K562 (cell line): Measurements from ENCODE around the gene DNAJC25. TPM values are rescaled to one million over a fixed set of nuclear protein-coding genes. Genes with fewer than 3 reads are reported as not detected.

Experiments
- ARID4B ChIP-seq: sonication (generic); formaldehyde crosslinking; IDR thresholded peaks from 2 replicates; pipeline ENCODE4 v1.8.0; 2022; ENCODE audit warnings: mild to moderate bottlenecking, missing genetic modification reagents
- CBX2 ChIP-seq: fragments of 200-600 bp; sonication (generic); IDR thresholded peaks from one replicate; pipeline ENCODE4 v1.6.1; 2012; ENCODE audit warnings: mild to moderate bottlenecking, low read length, inconsistent platforms; ENCODE audit not compliant: insufficient read depth, poor library complexity, severe bottlenecking
- CEBPB ChIP-seq: fragments of 450-650 bp; IDR thresholded peaks from 2 replicates; pipeline ENCODE4 v1.6.1; 2016; ENCODE audit warnings: missing genetic modification characterization, missing compliant biosample characterization
- FOXM1 ChIP-seq, 2 experiments: fragments of 450-650 bp in 1 of 2; sonication (generic) in 1 of 2; formaldehyde crosslinking in 1 of 2; IDR thresholded peaks; 2 replicates each; pipeline versions ENCODE4 v1.6.1 to v1.9.0; 2017 to 2022; ENCODE audit warnings: low read depth in 2 of 2, mild to moderate bottlenecking in 2 of 2, missing genetic modification reagents in 1 of 2, moderate library complexity in 1 of 2
- LARP7 ChIP-seq: fragments of 450-650 bp; IDR thresholded peaks from 2 replicates; pipeline ENCODE4 v1.6.1; 2016
- POU5F1 ChIP-seq: fragments of 150-350 bp; IDR thresholded peaks from 2 replicates; pipeline ENCODE4 v1.6.1; 2014; ENCODE audit warnings: borderline replicate concordance, low read length, low read depth, mild to moderate bottlenecking; ENCODE audit not compliant: partially characterized antibody
- PURB ChIP-seq: sonication (generic); formaldehyde crosslinking; IDR thresholded peaks from 2 replicates; pipeline ENCODE4 v1.9.0; 2021; ENCODE audit warnings: low read depth, mild to moderate bottlenecking, missing genetic modification reagents
- RBM15 ChIP-seq: fragments of 200-400 bp; formaldehyde crosslinking; IDR thresholded peaks from 2 replicates; pipeline ENCODE4 v1.6.1; 2018; ENCODE audit warnings: mild to moderate bottlenecking, low read length, moderate library complexity; ENCODE audit not compliant: insufficient read depth
- RHOXF2B ChIP-seq: fragments of 250-450 bp; sonication (Bioruptor Pico); conservative IDR thresholded peaks from 2 replicates; pipeline ENCODE4 v1.5.1; 2021
- SMAD4 ChIP-seq: fragments of 250-450 bp; sonication (Bioruptor Pico); conservative IDR thresholded peaks from 2 replicates; pipeline ENCODE4 v1.8.0; 2021; ENCODE audit warnings: inconsistent platforms, mild to moderate bottlenecking, moderate library complexity
- SNAPC5 ChIP-seq: fragments of 250-450 bp; sonication (Bioruptor Pico); IDR thresholded peaks from 2 replicates; pipeline ENCODE4 v1.8.0; 2021; ENCODE audit warnings: moderate library complexity, mild to moderate bottlenecking, inconsistent platforms
- TRIM28 ChIP-seq: fragments of 450-650 bp; IDR thresholded peaks from 2 replicates; pipeline ENCODE4 v1.6.1; 2017
- XRCC4 ChIP-seq: IDR thresholded peaks from one replicate; pipeline ENCODE4 v1.6.1; 2011; ENCODE audit not compliant: insufficient read depth, insufficient read length; ENCODE audit errors: extremely low read depth
- ZNF165 ChIP-seq: fragments of 250-450 bp; sonication (Bioruptor Pico); IDR thresholded peaks from 2 replicates; pipeline ENCODE4 v1.4.0; 2020; ENCODE audit warnings: borderline replicate concordance
- ZNF253 ChIP-seq: fragments of 250-450 bp; sonication (Bioruptor Pico); conservative IDR thresholded peaks from 2 replicates; pipeline ENCODE4 v1.6.1; 2021; ENCODE audit warnings: mild to moderate bottlenecking
- ZNF347 ChIP-seq: fragments of 450-650 bp; formaldehyde crosslinking; IDR thresholded peaks from 2 replicates; pipeline ENCODE4 v1.4.0; 2020; ENCODE audit warnings: low read depth, mild to moderate bottlenecking, moderate library complexity
- ZNF398 ChIP-seq: fragments of 250-450 bp; sonication (Bioruptor Pico); IDR thresholded peaks from 2 replicates; pipeline ENCODE4 v1.8.0; 2021; ENCODE audit warnings: moderate library complexity, mild to moderate bottlenecking, inconsistent platforms
- ZNF707 ChIP-seq: fragments of 250-450 bp; sonication (Bioruptor Pico); conservative IDR thresholded peaks from 2 replicates; pipeline ENCODE4 v1.8.0; 2022; ENCODE audit warnings: inconsistent platforms, mild to moderate bottlenecking, moderate library complexity
- ZNF766 ChIP-seq: fragments of 200-800 bp; sonication (Bioruptor generic); conservative IDR thresholded peaks from 2 replicates; pipeline ENCODE4 v1.6.1; 2016; ENCODE audit warnings: missing genetic modification characterization, missing compliant biosample characterization
- polyA plus RNA-seq, 8 experiments: library from polyadenylated mRNA; depleted of rRNA in 4 of 8; stranded (reverse) in 5 of 8; unstranded in 3 of 8; fragments of >200 nt; fragmentation: Nextera tagmentation in 2 of 8; fragmentation: Illumina TruSeq in 1 of 8; extraction: Ambion mirVana in 2 of 8; extraction: Trizol in 1 of 8; gene quantifications; 2 replicates each; pipeline versions ENCODE4 v1.2.1 to v1.2.3, GENCODE V29; 2011 to 2014; ENCODE audit warnings: inconsistent platforms in 1 of 8, missing spikeins in 1 of 8
- total RNA-seq, 7 experiments: library from RNA; depleted of rRNA in 6 of 7; stranded (reverse); fragments of >200 nt in 6 of 7; fragmentation: Illumina TruSeq in 2 of 7; extraction: Trizol in 2 of 7; gene quantifications; 2 replicates each; pipeline versions ENCODE4 v1.2.1 to v1.2.3, GENCODE V29; 2011 to 2021; ENCODE audit warnings: low replicate concordance in 1 of 7
- TF ChIP-seq, protein P1 (sequence below): sonication (generic); formaldehyde crosslinking; IDR thresholded peaks from 2 replicates; pipeline ENCODE4 v1.5.0; 2020; ENCODE audit warnings: missing genetic modification reagents
- TF ChIP-seq, protein P2 (sequence below): fragments of 250-450 bp; sonication (Bioruptor Pico); IDR thresholded peaks from 2 replicates; pipeline ENCODE4 v1.5.0; 2022; ENCODE audit warnings: mild to moderate bottlenecking

Gene DNAJC25
- total and polyA plus RNA-seq, 9 of the 15 experiments (the other 6 are each of a cell fraction or from before 2014, with no cell fraction given): 3.7 to 11.2 (median 7.1) TPM

GRCh38 chr9:111630964-111631213 is 245 bp upstream of the DNAJC25 start (continued):
- TF ChIP-seq, protein P1, sequence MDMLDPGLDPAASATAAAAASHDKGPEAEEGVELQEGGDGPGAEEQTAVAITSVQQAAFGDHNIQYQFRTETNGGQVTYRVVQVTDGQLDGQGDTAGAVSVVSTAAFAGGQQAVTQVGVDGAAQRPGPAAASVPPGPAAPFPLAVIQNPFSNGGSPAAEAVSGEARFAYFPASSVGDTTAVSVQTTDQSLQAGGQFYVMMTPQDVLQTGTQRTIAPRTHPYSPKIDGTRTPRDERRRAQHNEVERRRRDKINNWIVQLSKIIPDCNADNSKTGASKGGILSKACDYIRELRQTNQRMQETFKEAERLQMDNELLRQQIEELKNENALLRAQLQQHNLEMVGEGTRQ (CRISPR knock-in tag): no peak
- no peak for TF ChIP-seq ZNF766 (CRISPR knock-in tag)
- TF ChIP-seq TRIM28: no peak
- no peak for TF ChIP-seq CBX2
- no peak for TF ChIP-seq ARID4B
- TF ChIP-seq SNAPC5 (CRISPR knock-in tag): no peak
- no peak for TF ChIP-seq RHOXF2B (CRISPR knock-in tag)
- no peak for TF ChIP-seq XRCC4
- TF ChIP-seq ZNF347: no peak
- no peak for TF ChIP-seq ZNF165 (CRISPR knock-in tag)
- 0 out of 2 replicates have a peak, but pooled peaks have one; percentile 21 for TF ChIP-seq LARP7
- TF ChIP-seq RBM15: no peak
- no peak for TF ChIP-seq ZNF398 (CRISPR knock-in tag)
- TF ChIP-seq, protein P2, sequence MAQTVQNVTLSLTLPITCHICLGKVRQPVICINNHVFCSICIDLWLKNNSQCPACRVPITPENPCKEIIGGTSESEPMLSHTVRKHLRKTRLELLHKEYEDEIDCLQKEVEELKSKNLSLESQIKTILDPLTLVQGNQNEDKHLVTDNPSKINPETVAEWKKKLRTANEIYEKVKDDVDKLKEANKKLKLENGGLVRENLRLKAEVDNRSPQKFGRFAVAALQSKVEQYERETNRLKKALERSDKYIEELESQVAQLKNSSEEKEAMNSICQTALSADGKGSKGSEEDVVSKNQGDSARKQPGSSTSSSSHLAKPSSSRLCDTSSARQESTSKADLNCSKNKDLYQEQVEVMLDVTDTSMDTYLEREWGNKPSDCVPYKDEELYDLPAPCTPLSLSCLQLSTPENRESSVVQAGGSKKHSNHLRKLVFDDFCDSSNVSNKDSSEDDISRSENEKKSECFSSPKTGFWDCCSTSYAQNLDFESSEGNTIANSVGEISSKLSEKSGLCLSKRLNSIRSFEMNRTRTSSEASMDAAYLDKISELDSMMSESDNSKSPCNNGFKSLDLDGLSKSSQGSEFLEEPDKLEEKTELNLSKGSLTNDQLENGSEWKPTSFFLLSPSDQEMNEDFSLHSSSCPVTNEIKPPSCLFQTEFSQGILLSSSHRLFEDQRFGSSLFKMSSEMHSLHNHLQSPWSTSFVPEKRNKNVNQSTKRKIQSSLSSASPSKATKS: no peak
- no peak for TF ChIP-seq CEBPB (tag)
- TF ChIP-seq PURB (CRISPR knock-in tag): no peak
- TF ChIP-seq FOXM1 (IDR thresholded peaks at IDR 0.05; ENCODE audit: low read depth): no peak
- no peak for TF ChIP-seq FOXM1 (CRISPR knock-in tag; IDR thresholded peaks at IDR 0.05; ENCODE audit: low read depth)
- 0 out of 2 replicates have a peak, but pooled peaks have one; percentile 19 for TF ChIP-seq SMAD4 (CRISPR knock-in tag)
- no peak for TF ChIP-seq ZNF707 (CRISPR knock-in tag)
- no peak for TF ChIP-seq POU5F1
- TF ChIP-seq ZNF253: no peak
